ENCODE results near the gene TMEM176B. TPM values are rescaled to one million over a fixed set of nuclear protein-coding genes. Genes with fewer than 3 reads are reported as not detected.
A peak's percentile ranks its signal among the peaks of the same experiment; 100 is the strongest.

The TMEM176B gene
- polyA plus RNA-seq, 3 donors = 30.6 to 1,279 (median 415) TPM

GRCh38 chr7:150788474-150789269 lies 11.5 kb downstream of the TMEM176B start:
- H2AFZ ChIP-seq (ENCODE audit: insufficient read depth, low read depth, low read length, poor library complexity, severe bottlenecking) = peak overlapping the region; percentile 67
- peak overlapping the region; percentile 73 to 96 for H3K27ac ChIP-seq (ENCODE audit: low read depth in 1 of 2, low read length in 2 of 2)
- peaks cover 3% of the 10 kb centered on the region for H3K79me2 ChIP-seq (ENCODE audit: insufficient read depth, low read length)
- H3K27ac Mint-ChIP-seq = peak overlapping the region; percentile 93 to 97 (median 96)
- H3K4me2 ChIP-seq (replicated peaks; ENCODE audit: extremely low read depth, low read length, poor library complexity, severe bottlenecking) = peak overlapping the region; percentile 55
- intact Hi-C loops (cut with micrococcal nuclease) = loop anchor here (10.0 kb wide), 5 partner anchors 86 to 1294 kb away; partner anchors contain the start of genes AGAP3 (in 1 of the 2), FASTK (in 1 of the 2), REPIN1 (in 1 of the 2) and TMUB1 (in 1 of the 2)
- H3K4me1 Mint-ChIP-seq = peaks cover 80% of the 10 kb centered on the region
- H3K9me3 ChIP-seq (replicated peaks in 1 of 2; ENCODE audit: control insufficient read depth in 1 of 2, insufficient read depth in 1 of 2, low read length in 2 of 2) = no peaks in the 10 kb centered on the region
- H3K4me1 ChIP-seq (ENCODE audit: control insufficient read depth in 1 of 2, insufficient read depth in 2 of 2, low read length in 2 of 2) = peaks cover 58 to 67% of the 10 kb centered on the region in 2 donors
- peaks cover 0 to 2% (median 1%) of the 10 kb centered on the region in 3 donors for H3K27me3 Mint-ChIP-seq (ENCODE audit: low read depth in 3 of 3)
- 58% methylated on average over 6 of the region's 9 CpGs for WGBS (ENCODE audit: insufficient coverage)
- peaks cover 6% of the 10 kb centered on the region for H4K20me1 ChIP-seq (ENCODE audit: insufficient read depth, low read length)
- no peak for DNase-seq
- no peak for TF ChIP-seq CTCF (IDR thresholded peaks at IDR 0.05)
- H3K9ac ChIP-seq (ENCODE audit: insufficient read depth, low read length, poor library complexity, severe bottlenecking) = peak overlapping the region; percentile 51
- no peaks in the 10 kb centered on the region for H3K27me3 ChIP-seq (ENCODE audit: control insufficient read depth in 2 of 2, insufficient read depth in 2 of 2, low read length in 2 of 2)
- H3K36me3 ChIP-seq (replicated peaks in 1 of 2; ENCODE audit: control insufficient read depth in 1 of 2, insufficient read depth in 2 of 2, low read length in 2 of 2) = peaks cover 0 to 46% of the 10 kb centered on the region in 2 donors
- H3K4me3 Mint-ChIP-seq = no peak overlapping the region
- no peaks in the 10 kb centered on the region for H3K9me3 Mint-ChIP-seq
- peak overlapping the region in 1 of 3 experiments; percentile 52 for H3K4me3 ChIP-seq (replicated peaks in 1 of 3; ENCODE audit: low read depth in 2 of 3, low read length in 3 of 3)
- peaks cover 7 to 20% of the 10 kb centered on the region in 2 donors for H3K36me3 Mint-ChIP-seq

DNA sequence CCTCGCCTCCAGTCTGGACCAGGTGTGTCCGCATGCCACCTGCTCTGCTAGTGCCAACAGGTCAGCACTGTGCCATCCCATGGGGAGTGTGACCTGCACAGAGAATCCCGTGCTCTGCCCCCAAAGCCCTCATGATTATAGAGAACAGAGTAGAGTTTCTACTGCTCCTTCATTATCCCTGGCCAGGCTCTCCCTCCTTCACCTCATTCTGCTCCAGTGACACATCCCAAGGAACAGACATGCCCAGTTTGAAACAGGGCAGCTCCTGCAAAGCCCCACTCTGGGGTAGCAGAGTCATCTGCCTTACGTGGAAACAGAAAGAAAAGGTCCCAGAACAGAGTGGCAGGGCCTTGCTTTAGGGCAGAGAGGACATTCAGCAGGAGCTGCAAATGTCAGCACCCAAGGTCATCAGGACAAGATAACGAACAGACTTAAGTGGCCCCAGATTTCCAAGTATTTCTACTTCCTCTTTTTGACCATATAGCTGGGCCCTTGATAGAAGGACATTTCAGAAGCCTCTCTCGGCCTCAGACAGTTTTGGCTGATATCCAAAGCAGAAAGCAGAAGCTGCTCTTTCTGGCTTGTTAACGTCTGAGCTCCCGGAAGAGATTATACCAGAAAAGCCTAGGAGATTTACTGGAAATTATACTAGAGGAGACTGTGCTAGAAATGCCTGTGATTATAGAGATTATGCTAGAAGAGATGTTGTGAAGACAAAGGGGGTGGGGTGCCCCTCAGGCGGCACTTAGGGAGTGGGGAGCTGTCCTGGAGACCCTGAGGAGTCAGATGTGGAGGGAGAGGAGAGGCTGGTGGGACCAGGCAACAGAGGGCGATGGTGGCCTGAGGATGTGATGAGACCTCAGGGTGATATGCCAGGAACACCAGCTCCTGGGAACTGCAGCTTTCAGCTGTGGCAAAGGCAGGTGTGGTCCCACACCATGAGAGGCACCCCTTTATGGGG lies 12.6 kb downstream of the TMEM176B start:
- H3K4me3 Mint-ChIP-seq = peak overlapping the region; percentile 59 to 87
- H3K9me3 Mint-ChIP-seq = no peaks in the 10 kb centered on the region
- intact Hi-C loops (cut with micrococcal nuclease) = loop anchor here (10.0 kb wide), 5 partner anchors 87 to 1293 kb away; partner anchors contain the start of genes AGAP3 (in 1 of the 2), FASTK (in 1 of the 2), REPIN1 (in 1 of the 2) and TMUB1 (in 1 of the 2)
- H4K20me1 ChIP-seq (ENCODE audit: insufficient read depth, low read length) = no peaks in the 10 kb centered on the region
- peaks cover 0 to 2% (median 1%) of the 10 kb centered on the region in 3 donors for H3K27me3 Mint-ChIP-seq (ENCODE audit: low read depth in 3 of 3)
- 23% methylated on average over 9 of the region's 10 CpGs for WGBS (ENCODE audit: insufficient coverage)
- H3K4me3 ChIP-seq (replicated peaks in 1 of 3; ENCODE audit: low read depth in 2 of 3, low read length in 3 of 3) = peak overlapping the region in 1 of 3 experiments; percentile 52
- H3K4me1 Mint-ChIP-seq = peaks cover 86% of the 10 kb centered on the region
- no peak for TF ChIP-seq CTCF (IDR thresholded peaks at IDR 0.05)
- H3K36me3 ChIP-seq (replicated peaks in 1 of 2; ENCODE audit: control insufficient read depth in 1 of 2, insufficient read depth in 2 of 2, low read length in 2 of 2) = peaks cover 0 to 35% of the 10 kb centered on the region in 2 donors
- H3K27me3 ChIP-seq (ENCODE audit: control insufficient read depth in 2 of 2, insufficient read depth in 2 of 2, low read length in 2 of 2) = no peaks in the 10 kb centered on the region
- DNase-seq = peak; percentile 90 to 95 (median 94)
- no peaks in the 10 kb centered on the region for H3K9me3 ChIP-seq (replicated peaks in 1 of 2; ENCODE audit: control insufficient read depth in 1 of 2, insufficient read depth in 1 of 2, low read length in 2 of 2)
- peak overlapping the region; percentile 51 for H3K9ac ChIP-seq (ENCODE audit: insufficient read depth, low read length, poor library complexity, severe bottlenecking)
- peak overlapping the region; percentile 93 to 97 (median 96) for H3K27ac Mint-ChIP-seq
- H3K27ac ChIP-seq (ENCODE audit: low read depth in 1 of 2, low read length in 2 of 2) = peak overlapping the region; percentile 73 to 96
- peaks cover 8 to 20% of the 10 kb centered on the region in 2 donors for H3K36me3 Mint-ChIP-seq
- H3K4me1 ChIP-seq (ENCODE audit: control insufficient read depth in 1 of 2, insufficient read depth in 2 of 2, low read length in 2 of 2) = peaks cover 59 to 77% of the 10 kb centered on the region in 2 donors
- H3K79me2 ChIP-seq (ENCODE audit: insufficient read depth, low read length) = peaks cover 3% of the 10 kb centered on the region
- H2AFZ ChIP-seq (ENCODE audit: insufficient read depth, low read depth, low read length, poor library complexity, severe bottlenecking) = peak overlapping the region; percentile 67
- peak overlapping the region; percentile 55 for H3K4me2 ChIP-seq (replicated peaks; ENCODE audit: extremely low read depth, low read length, poor library complexity, severe bottlenecking)

Measured in CD14-positive monocyte (primary cell).